IMR-90 (cell line): ENCODE data around the gene DMD. TPM values are rescaled to one million over a fixed set of nuclear protein-coding genes. Genes with fewer than 3 reads are reported as not detected.

Experiments used
- ATAC-seq: fragments of 200-7000 bp; cut with Tn5 transposase; 2 replicates; pipeline ENCODE4 v1.9.1; 2020; ENCODE audit warnings: low read depth, mild to moderate bottlenecking, moderate library complexity
- BruUV-seq: library from RNA; stranded (reverse); fragments of 400-500 nt; replicated peaks from 2 replicates; lab custom pipeline; 2021; lab: Mats Ljungman, UMichigan
- CTCF ChIA-PET: fragments of 300-600 bp; formaldehyde crosslinking; extraction: SDS; loops from one replicate; lab custom pipeline; 2021; ENCODE audit warnings: antibody characterized with exemption; lab: Yijun Ruan, JAX
- POLR2A ChIA-PET: fragments of 300-600 bp; sonication (Branson Sonifier 250); formaldehyde crosslinking; loops from one replicate; lab custom pipeline; 2022; ENCODE audit warnings: antibody characterized with exemption; ENCODE audit not compliant: unreplicated experiment; lab: Charles Lee
- DNase-seq: peaks from one replicate; pipeline ENCODE4 v3.0.0; 2013
- H2AFZ ChIP-seq: replicated peaks from 2 replicates; pipeline ENCODE3; 2013; ENCODE audit warnings: low read length, mild to moderate bottlenecking; ENCODE audit not compliant: poor library complexity
- H2AK5ac ChIP-seq: 2 replicates; pipeline ENCODE4 v1.6.1; 2013; ENCODE audit warnings: low read depth, low read length, inconsistent platforms
- H2AK9ac ChIP-seq: replicated peaks from 2 replicates; pipeline ENCODE3; 2013; ENCODE audit warnings: mild to moderate bottlenecking, low read depth, low read length, moderate library complexity; ENCODE audit not compliant: poor library complexity
- H2BK120ac ChIP-seq: 2 replicates; pipeline ENCODE4 v1.6.1; 2013; ENCODE audit warnings: low read depth, low read length, inconsistent platforms
- H2BK15ac ChIP-seq: 3 replicates; pipeline ENCODE4 v1.6.1; 2013; ENCODE audit warnings: low read depth, low read length, inconsistent platforms
- H2BK20ac ChIP-seq: 2 replicates; pipeline ENCODE4 v1.6.1; 2013; ENCODE audit warnings: low read depth, mild to moderate bottlenecking, inconsistent platforms, low read length, moderate library complexity
- H2BK5ac ChIP-seq: 2 replicates; pipeline ENCODE4 v1.6.1; 2013; ENCODE audit warnings: mild to moderate bottlenecking, low read depth, low read length, inconsistent platforms; ENCODE audit not compliant: poor library complexity, severe bottlenecking
- H3K14ac ChIP-seq: replicated peaks from 2 replicates; pipeline ENCODE4 v1.6.1; 2013; ENCODE audit warnings: low read depth, low read length, inconsistent platforms
- H3K18ac ChIP-seq: 2 replicates; pipeline ENCODE4 v1.6.1; 2013; ENCODE audit warnings: low read depth, low read length, control low read depth
- H3K23ac ChIP-seq: 2 replicates; pipeline ENCODE4 v1.6.1; 2013; ENCODE audit warnings: low read depth, low read length, inconsistent platforms
- H3K27ac ChIP-seq: 2 replicates; pipeline ENCODE4 v1.5.1; 2013; ENCODE audit warnings: mild to moderate bottlenecking, control low read depth, low read length; ENCODE audit not compliant: insufficient read depth
- H3K27me3 ChIP-seq: 2 replicates; pipeline ENCODE4 v1.6.1; 2013; ENCODE audit warnings: low read length; ENCODE audit not compliant: control insufficient read depth, insufficient read depth
- H3K36me3 ChIP-seq: 2 replicates; pipeline ENCODE4 v1.6.1; 2013; ENCODE audit warnings: low read length, mixed read lengths; ENCODE audit not compliant: control insufficient read depth, insufficient read depth
- H3K4ac ChIP-seq: 2 replicates; pipeline ENCODE4 v1.6.1; 2013; ENCODE audit warnings: low read depth, low read length, inconsistent platforms
- H3K4me1 ChIP-seq: 2 replicates; pipeline ENCODE4 v1.6.1; 2013; ENCODE audit warnings: low read length, mixed read lengths; ENCODE audit not compliant: control insufficient read depth, insufficient read depth
- H3K4me2 ChIP-seq: 2 replicates; pipeline ENCODE4 v1.6.1; 2013; ENCODE audit warnings: low read depth, mild to moderate bottlenecking, control low read depth, low read length, moderate library complexity
- H3K4me3 ChIP-seq: 2 replicates; pipeline ENCODE4 v1.5.1; 2013; ENCODE audit warnings: low read depth, mild to moderate bottlenecking, control low read depth, low read length, moderate library complexity; ENCODE audit not compliant: insufficient read depth
- H3K56ac ChIP-seq: 2 replicates; pipeline ENCODE4 v1.6.1; 2013; ENCODE audit warnings: low read length, inconsistent platforms; ENCODE audit not compliant: insufficient read depth; ENCODE audit errors: extremely low read depth
- H3K79me1 ChIP-seq, 2 experiments: 2 replicates each; pipeline ENCODE4 v1.6.1; 2013; ENCODE audit warnings: low read length in 2 of 2, inconsistent platforms in 1 of 2, low read depth in 1 of 2
- H3K9ac ChIP-seq: 2 replicates; pipeline ENCODE4 v1.6.1; 2013; ENCODE audit warnings: low read depth, low read length, control low read depth
- H3K9me1 ChIP-seq: 2 replicates; pipeline ENCODE4 v1.6.1; 2013; ENCODE audit warnings: low read length, inconsistent platforms; ENCODE audit not compliant: insufficient read depth
- H3K9me3 ChIP-seq: 2 replicates; pipeline ENCODE4 v1.6.1; 2013; ENCODE audit warnings: low read length; ENCODE audit not compliant: control insufficient read depth, insufficient read depth
- H4K20me1 ChIP-seq: 2 replicates; pipeline ENCODE4 v1.6.1; 2013; ENCODE audit warnings: low read length, inconsistent platforms; ENCODE audit not compliant: insufficient read depth
- H4K5ac ChIP-seq: 2 replicates; pipeline ENCODE4 v1.6.1; 2013; ENCODE audit warnings: mild to moderate bottlenecking, low read depth, low read length, control low read depth
- H4K8ac ChIP-seq, 2 experiments: 2 replicates each; pipeline ENCODE4 v1.6.1; 2013; ENCODE audit warnings: low read depth in 2 of 2, low read length in 2 of 2, control low read depth in 1 of 2, inconsistent platforms in 1 of 2
- H4K91ac ChIP-seq: 2 replicates; pipeline ENCODE4 v1.6.1; 2013; ENCODE audit warnings: low read depth, low read length, inconsistent platforms; ENCODE audit not compliant: insufficient read depth
- BHLHE40 ChIP-seq: fragments of 150-350 bp; IDR thresholded peaks from 2 replicates; pipeline ENCODE4 v1.6.1; 2016; ENCODE audit warnings: mild to moderate bottlenecking, low read depth, low read length
- CHD1 ChIP-seq: IDR thresholded peaks from 2 replicates; pipeline ENCODE4 v1.6.1; 2012; ENCODE audit warnings: low read depth, low read length, improper control_type of control experiment
- CTCF ChIP-seq: conservative IDR thresholded peaks from 2 replicates; pipeline ENCODE4 v1.5.1; 2012; ENCODE audit warnings: mild to moderate bottlenecking, low read depth, low read length, improper control_type of control experiment
- ELK1 ChIP-seq: fragments of 150-350 bp; IDR thresholded peaks from 2 replicates; pipeline ENCODE4 v1.6.1; 2016; ENCODE audit warnings: low read depth, mild to moderate bottlenecking, low read length, moderate library complexity, borderline replicate concordance
- FOS ChIP-seq: fragments of 150-350 bp; IDR thresholded peaks from 2 replicates; pipeline ENCODE4 v1.6.1; 2016; ENCODE audit warnings: low read depth, low read length
- MAFK ChIP-seq: IDR thresholded peaks from 2 replicates; pipeline ENCODE4 v1.6.1; 2012; ENCODE audit warnings: low read depth, low read length, improper control_type of control experiment
- MAZ ChIP-seq: IDR thresholded peaks from 2 replicates; pipeline ENCODE4 v1.6.1; 2012; ENCODE audit warnings: low read depth, mild to moderate bottlenecking, low read length, improper control_type of control experiment, moderate library complexity, borderline replicate concordance
- MXI1 ChIP-seq: IDR thresholded peaks from 2 replicates; pipeline ENCODE4 v1.6.1; 2012; ENCODE audit warnings: low read depth, mild to moderate bottlenecking, low read length, moderate library complexity, borderline replicate concordance
- NFE2L2 ChIP-seq: fragments of 150-350 bp; IDR thresholded peaks from 2 replicates; pipeline ENCODE4 v1.6.1; 2016; ENCODE audit warnings: low read depth, mild to moderate bottlenecking, low read length
- POLR2A ChIP-seq: IDR thresholded peaks from 2 replicates; pipeline ENCODE4 v1.6.1; 2012; ENCODE audit warnings: mild to moderate bottlenecking, low read depth, low read length
- RAD21 ChIP-seq: IDR thresholded peaks from 2 replicates; pipeline ENCODE4 v1.6.1; 2012; ENCODE audit warnings: low read length, improper control_type of control experiment
- RCOR1 ChIP-seq: IDR thresholded peaks from 2 replicates; pipeline ENCODE4 v1.6.1; 2012; ENCODE audit warnings: mild to moderate bottlenecking, low read length, improper control_type of control experiment; ENCODE audit not compliant: insufficient replicate concordance
- RFX5 ChIP-seq: IDR thresholded peaks from 2 replicates; pipeline ENCODE4 v1.8.0; 2012; ENCODE audit warnings: low read depth, mild to moderate bottlenecking, low read length, moderate library complexity
- SMC3 ChIP-seq: fragments of 150-350 bp; IDR thresholded peaks from 2 replicates; pipeline ENCODE4 v1.6.1; 2016; ENCODE audit warnings: low read depth, mild to moderate bottlenecking, antibody characterized with exemption, low read length, moderate library complexity
- USF2 ChIP-seq: fragments of 150-350 bp; IDR thresholded peaks from 2 replicates; pipeline ENCODE4 v1.6.1; 2017; ENCODE audit warnings: mild to moderate bottlenecking, antibody characterized with exemption, low read length, low read depth
- WGBS, 2 experiments: methylation state at CpG; one replicate each; pipeline versions ENCODE4 v1.1.5 to v1.1.7; 2013; ENCODE audit warnings: missing lambda C conversion rate in 2 of 2; ENCODE audit not compliant: insufficient read length in 1 of 2; ENCODE audit errors: extremely low coverage in 2 of 2; 5-methylcytosine and 5-hydroxymethylcytosine counted together
- dilution Hi-C: fragments of 300-500 bp; cut with HindIII; formaldehyde crosslinking; loops from one replicate; pipeline ENCODE4 v1.14.3; 2018; ENCODE audit warnings: low sequenced_read_pairs; ENCODE audit not compliant: unreplicated experiment
- in situ Hi-C: fragments of 300-500 bp; cut with MboI; formaldehyde crosslinking; loops from 3 replicates; pipeline ENCODE4 v1.14.3; 2019; ENCODE audit warnings: low sequenced_read_pairs, inconsistent platforms, mixed read lengths
- intact Hi-C: fragments of 100-400 bp; cut with micrococcal nuclease; formaldehyde crosslinking; loops from 2 replicates; pipeline ENCODE4 v1.10.0; 2022
- polyA plus RNA-seq, 3 experiments: library from polyadenylated mRNA; depleted of rRNA; stranded (reverse); fragments of >200 nt; gene quantifications; 2 replicates each; pipeline ENCODE4 v1.2.3, GENCODE V29; 2012; ENCODE audit warnings: low replicate concordance in 1 of 3
- total RNA-seq: library from RNA; depleted of rRNA; stranded (reverse); fragments of >200 nt; gene quantifications from 2 replicates; pipeline ENCODE4 v1.2.3, GENCODE V29; 2012

The DMD gene
- total and polyA plus RNA-seq, 2 of the 4 experiments (the other 2 are of a cell fraction), result 6.6 to 11.8 TPM

- no peak overlapping the region for H3K23ac ChIP-seq
- H2AK9ac ChIP-seq, result no peak overlapping the region
- no peaks in the 10 kb centered on the region for H3K9me3 ChIP-seq
- H2BK15ac ChIP-seq, result no peak overlapping the region
- POLR2A ChIA-PET, result no interaction called here
- no CpG with 5 or more reads among the region's 2 CpGs for WGBS, 2 experiments
- H2BK5ac ChIP-seq, result no peak overlapping the region
- no peaks in the 10 kb centered on the region for H3K36me3 ChIP-seq
- H3K27me3 ChIP-seq, result no peaks in the 10 kb centered on the region
- no peak overlapping the region for H3K9ac ChIP-seq
- H3K27ac ChIP-seq, result no peak overlapping the region
- H3K4me2 ChIP-seq, result no peak overlapping the region
- no peaks in the 10 kb centered on the region for H4K20me1 ChIP-seq
- H2BK20ac ChIP-seq, result no peak overlapping the region
- TF ChIP-seq SMC3 (no peak), BHLHE40 (no peak), MAZ (no peak), POLR2A (no peak), CTCF (no peak), RFX5 (no peak), NFE2L2 (no peak), ELK1 (no peak), USF2 (no peak), MAFK (no peak), FOS (no peak), RCOR1 (no peak), MXI1 (no peak), RAD21 (no peak), CHD1 (no peak)
- CTCF ChIA-PET, result no interaction called here
- no peaks in the 10 kb centered on the region; the same call in 1 of the 2 replicates for H3K4me1 ChIP-seq
- intact Hi-C loops, result no loop called here
- no peak overlapping the region for H4K8ac ChIP-seq
- no peak overlapping the region for H4K91ac ChIP-seq
- in situ Hi-C loops, result no loop called here
- no peak for ATAC-seq
- no peak overlapping the region for H3K14ac ChIP-seq
- H2AFZ ChIP-seq, result no peak overlapping the region
- H3K79me1 ChIP-seq, result no peaks in the 10 kb centered on the region
- H3K4me3 ChIP-seq, result no peak overlapping the region
- no peak overlapping the region for H3K56ac ChIP-seq
- dilution Hi-C loops, result no loop called here
- no peak overlapping the region for H2AK5ac ChIP-seq
- DNase-seq, result no peak
- H3K4ac ChIP-seq, result no peak overlapping the region
- H4K5ac ChIP-seq, result no peak overlapping the region
- no peak overlapping the region for H2BK120ac ChIP-seq
- BruUV-seq, result no TSS peak
- H3K18ac ChIP-seq, result no peak overlapping the region
- H3K9me1 ChIP-seq, result no peaks in the 10 kb centered on the region
Observed at GRCh38 chrX:32873786-32874185, 337.6 kb downstream of the DMD start.
